ENCODE results near the gene SRP14.

DNA sequence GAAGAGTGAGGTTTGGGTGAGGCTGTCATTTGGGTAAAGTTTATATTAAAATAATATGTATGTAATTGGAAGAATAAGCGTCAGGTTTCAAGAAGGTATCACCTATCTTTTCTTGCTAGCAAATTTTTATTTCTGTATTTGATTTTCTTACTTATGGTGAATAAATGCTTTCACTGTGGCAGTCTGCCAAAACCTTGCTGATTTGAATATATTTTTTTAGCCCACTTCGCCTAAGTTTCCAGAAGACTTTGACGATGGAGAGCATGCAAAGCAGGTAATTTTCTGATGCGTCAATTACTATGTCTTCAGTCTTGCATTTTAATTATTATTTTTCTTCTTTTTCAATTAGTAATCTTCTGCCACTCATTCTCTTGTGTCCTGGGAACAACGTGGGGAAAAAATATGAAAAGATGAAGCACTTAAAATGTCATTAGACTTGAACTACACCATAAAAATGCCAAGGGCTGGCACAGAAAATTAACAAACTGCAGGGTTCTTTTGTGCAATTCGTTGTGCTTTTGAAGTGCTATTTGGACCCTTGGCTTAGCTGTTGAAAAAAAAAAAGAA lies 40.4 kb downstream of the SRP14 start:
- no peak for TF ChIP-seq MTA3 (IDR thresholded peaks at IDR 0.05; ENCODE audit: borderline replicate concordance)
- no peak for TF ChIP-seq EZH2 (IDR thresholded peaks at IDR 0.05; ENCODE audit: borderline replicate concordance, low read depth, low read length)
- TF ChIP-seq, protein P1, sequence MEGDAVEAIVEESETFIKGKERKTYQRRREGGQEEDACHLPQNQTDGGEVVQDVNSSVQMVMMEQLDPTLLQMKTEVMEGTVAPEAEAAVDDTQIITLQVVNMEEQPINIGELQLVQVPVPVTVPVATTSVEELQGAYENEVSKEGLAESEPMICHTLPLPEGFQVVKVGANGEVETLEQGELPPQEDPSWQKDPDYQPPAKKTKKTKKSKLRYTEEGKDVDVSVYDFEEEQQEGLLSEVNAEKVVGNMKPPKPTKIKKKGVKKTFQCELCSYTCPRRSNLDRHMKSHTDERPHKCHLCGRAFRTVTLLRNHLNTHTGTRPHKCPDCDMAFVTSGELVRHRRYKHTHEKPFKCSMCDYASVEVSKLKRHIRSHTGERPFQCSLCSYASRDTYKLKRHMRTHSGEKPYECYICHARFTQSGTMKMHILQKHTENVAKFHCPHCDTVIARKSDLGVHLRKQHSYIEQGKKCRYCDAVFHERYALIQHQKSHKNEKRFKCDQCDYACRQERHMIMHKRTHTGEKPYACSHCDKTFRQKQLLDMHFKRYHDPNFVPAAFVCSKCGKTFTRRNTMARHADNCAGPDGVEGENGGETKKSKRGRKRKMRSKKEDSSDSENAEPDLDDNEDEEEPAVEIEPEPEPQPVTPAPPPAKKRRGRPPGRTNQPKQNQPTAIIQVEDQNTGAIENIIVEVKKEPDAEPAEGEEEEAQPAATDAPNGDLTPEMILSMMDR (IDR thresholded peaks at IDR 0.05 in 2 of 3, conservative IDR thresholded peaks at IDR 0.05 in 1 of 3; ENCODE audit: insufficient read depth in 2 of 3, low read depth in 1 of 3, low read length in 3 of 3), result no peak
- no peak for TF ChIP-seq TAF15 (IDR thresholded peaks at IDR 0.05; ENCODE audit: low read depth, low read length)
- no peak for TF ChIP-seq SP1 (CRISPR knock-in tag; IDR thresholded peaks at IDR 0.05)

Data from K562 (cell line).